Lower leg skin (tissue), 3 donors: ENCODE measurements around the gene KRTAP10-11.

Experiments used
- POLR2A ChIP-seq, 2 donors: fragments of 450-650 bp; IDR thresholded peaks; one replicate each; pipeline ENCODE4 v1.6.1; 2016 to 2017; ENCODE audit warnings: antibody characterized with exemption in 2 of 2, mild to moderate bottlenecking in 1 of 2, moderate library complexity in 1 of 2
- TF ChIP-seq, protein P1 (sequence below), 3 donors: fragments of 450-650 bp; IDR thresholded peaks; one replicate each; pipeline ENCODE4 v1.5.1; 2016; ENCODE audit warnings: antibody characterized with exemption in 3 of 3, mild to moderate bottlenecking in 3 of 3, moderate library complexity in 2 of 3

- TF ChIP-seq, protein P1, sequence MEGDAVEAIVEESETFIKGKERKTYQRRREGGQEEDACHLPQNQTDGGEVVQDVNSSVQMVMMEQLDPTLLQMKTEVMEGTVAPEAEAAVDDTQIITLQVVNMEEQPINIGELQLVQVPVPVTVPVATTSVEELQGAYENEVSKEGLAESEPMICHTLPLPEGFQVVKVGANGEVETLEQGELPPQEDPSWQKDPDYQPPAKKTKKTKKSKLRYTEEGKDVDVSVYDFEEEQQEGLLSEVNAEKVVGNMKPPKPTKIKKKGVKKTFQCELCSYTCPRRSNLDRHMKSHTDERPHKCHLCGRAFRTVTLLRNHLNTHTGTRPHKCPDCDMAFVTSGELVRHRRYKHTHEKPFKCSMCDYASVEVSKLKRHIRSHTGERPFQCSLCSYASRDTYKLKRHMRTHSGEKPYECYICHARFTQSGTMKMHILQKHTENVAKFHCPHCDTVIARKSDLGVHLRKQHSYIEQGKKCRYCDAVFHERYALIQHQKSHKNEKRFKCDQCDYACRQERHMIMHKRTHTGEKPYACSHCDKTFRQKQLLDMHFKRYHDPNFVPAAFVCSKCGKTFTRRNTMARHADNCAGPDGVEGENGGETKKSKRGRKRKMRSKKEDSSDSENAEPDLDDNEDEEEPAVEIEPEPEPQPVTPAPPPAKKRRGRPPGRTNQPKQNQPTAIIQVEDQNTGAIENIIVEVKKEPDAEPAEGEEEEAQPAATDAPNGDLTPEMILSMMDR (IDR thresholded peaks at IDR 0.05) = no peak
- TF ChIP-seq POLR2A (IDR thresholded peaks at IDR 0.05) = no peak
Observed at GRCh38 chr21:44649521-44650100, 3.4 kb downstream of the KRTAP10-11 start.
